HAP-1 (cell line): Measurements from ENCODE around the gene OFD1.

Source experiments
- DNase-seq, 2 experiments: peaks; one replicate each; pipeline ENCODE4 v3.0.0-alpha.2; 2016 to 2020; ENCODE audit warnings: low spot score in 2 of 2
- H3K27me3 ChIP-seq: fragments of 250-450 bp; sonication (Bioruptor Pico); 2 replicates; pipeline ENCODE4 v1.5.1; 2020; ENCODE audit warnings: low read depth, mild to moderate bottlenecking, moderate library complexity
- H3K36me3 ChIP-seq: fragments of 250-450 bp; sonication (Bioruptor Pico); replicated peaks from 2 replicates; pipeline ENCODE4 v1.5.1; 2020; ENCODE audit warnings: mild to moderate bottlenecking
- H3K4me1 ChIP-seq: fragments of 250-450 bp; sonication (Bioruptor Pico); 2 replicates; pipeline ENCODE4 v1.5.1; 2020; ENCODE audit warnings: mild to moderate bottlenecking
- H3K4me3 ChIP-seq: fragments of 250-450 bp; sonication (Bioruptor Pico); 2 replicates; pipeline ENCODE4 v1.5.1; 2020; ENCODE audit warnings: mild to moderate bottlenecking, moderate library complexity
- H3K9me3 ChIP-seq: fragments of 250-450 bp; sonication (Bioruptor Pico); 2 replicates; pipeline ENCODE4 v1.5.1; 2020; ENCODE audit warnings: mild to moderate bottlenecking, moderate library complexity
- in situ Hi-C: fragments of 300-500 bp; cut with MboI; formaldehyde crosslinking; loops from 3 replicates; pipeline ENCODE4 v1.14.3; 2020; ENCODE audit warnings: low sequenced_read_pairs, inconsistent platforms, mixed read lengths

OFD1 gene

GRCh38 chrX:13734278-13735172 is at the start of gene OFD1, which contains the start of gene TRAPPC2:
Gene OFD1, plus strand, starts transcription at chrX:13734748. Its CDS starts 324 bp downstream, at chrX:13735072.
Gene TRAPPC2, minus strand, starts transcription at chrX:13734620. Its CDS starts 14,657 bp downstream, at chrX:13719963.
- H3K4me3 ChIP-seq: peak within 1 kb of the TSS; percentile 94
- peaks cover 29% of the 10 kb centered on the region for H3K36me3 ChIP-seq
- peaks cover 10% of the 10 kb centered on the region for H3K4me1 ChIP-seq
- H3K27me3 ChIP-seq: no peaks in the 10 kb centered on the region
- H3K9me3 ChIP-seq: no peaks in the 10 kb centered on the region
- in situ Hi-C loops: no loop called here
- DNase-seq: peak; percentile 97

- Histone ChIP-seq H3K4me3 (no peak overlapping the region), H3K27me3 (no peaks in the 10 kb centered on the region), H3K9me3 (no peaks in the 10 kb centered on the region), H3K4me1 (peaks cover 3% of the 10 kb centered on the region), H3K36me3 (no peaks in the 10 kb centered on the region)
- no peak for DNase-seq
- in situ Hi-C loops: no loop called here
Observed at GRCh38 chrX:13685126-13685763, 49.3 kb upstream of the OFD1 start.

- in situ Hi-C loops: no loop called here
- no peaks in the 10 kb centered on the region for H3K36me3 ChIP-seq
- no peaks in the 10 kb centered on the region for H3K27me3 ChIP-seq
- H3K9me3 ChIP-seq: no peaks in the 10 kb centered on the region
- no peak for DNase-seq
- H3K4me3 ChIP-seq: no peak overlapping the region
- peaks cover 8% of the 10 kb centered on the region for H3K4me1 ChIP-seq
Observed at GRCh38 chrX:13687203-13687602, 47.3 kb upstream of the OFD1 start.

GRCh38 chrX:13688384-13688957 is 46.1 kb upstream of the OFD1 start:
- no peak for DNase-seq
- H3K36me3 ChIP-seq: no peaks in the 10 kb centered on the region
- in situ Hi-C loops: no loop called here

GRCh38 chrX:13688958-13689740 is 45.4 kb upstream of the OFD1 start, which contains the start of gene RAB9A:
Gene RAB9A, plus strand, starts transcription at chrX:13689128. Its CDS starts 19,619 bp downstream, at chrX:13708747.
- peak within 1 kb of the TSS; percentile 82 for H3K4me3 ChIP-seq
- H3K36me3 ChIP-seq: no peaks in the 10 kb centered on the region
- no peaks in the 10 kb centered on the region for H3K9me3 ChIP-seq
- in situ Hi-C loops: no loop called here
- peaks cover 19% of the 10 kb centered on the region for H3K4me1 ChIP-seq
- H3K27me3 ChIP-seq: no peaks in the 10 kb centered on the region
- DNase-seq: peak; percentile 86 to 96

More at GRCh38 chrX:13688384-13688957, 46.1 kb upstream of the OFD1 start:
- Histone ChIP-seq H3K4me1 (peaks cover 15% of the 10 kb centered on the region), H3K9me3 (no peaks in the 10 kb centered on the region), H3K27me3 (no peaks in the 10 kb centered on the region), H3K4me3 (peak overlapping the region; percentile 82)

- Histone ChIP-seq H3K4me3 (peak overlapping the region; percentile 82), H3K4me1 (peaks cover 19% of the 10 kb centered on the region), H3K36me3 (no peaks in the 10 kb centered on the region), H3K9me3 (no peaks in the 10 kb centered on the region), H3K27me3 (no peaks in the 10 kb centered on the region)
- in situ Hi-C loops: no loop called here
- peak in 1 of 2 experiments; percentile 72 for DNase-seq
Observed at GRCh38 chrX:13689741-13690211, 44.8 kb upstream of the OFD1 start.

GRCh38 chrX:13690836-13691235 is 43.7 kb upstream of the OFD1 start:
- Histone ChIP-seq H3K4me1 (peaks cover 19% of the 10 kb centered on the region), H3K36me3 (peaks cover 3% of the 10 kb centered on the region; the same call in 1 of the 2 replicates), H3K9me3 (no peaks in the 10 kb centered on the region), H3K4me3 (peak overlapping the region; percentile 82), H3K27me3 (no peaks in the 10 kb centered on the region)
- no peak for DNase-seq
- in situ Hi-C loops: no loop called here

- Histone ChIP-seq H3K9me3 (no peaks in the 10 kb centered on the region), H3K4me3 (no peak overlapping the region), H3K36me3 (peaks cover 3% of the 10 kb centered on the region; the same call in 1 of the 2 replicates), H3K4me1 (peaks cover 19% of the 10 kb centered on the region), H3K27me3 (no peaks in the 10 kb centered on the region)
- in situ Hi-C loops: no loop called here
- no peak for DNase-seq
Observed at GRCh38 chrX:13691841-13692371, 42.6 kb upstream of the OFD1 start.

GRCh38 chrX:13692771-13693231 is 41.7 kb upstream of the OFD1 start:
- Histone ChIP-seq H3K36me3 (peaks cover 8% of the 10 kb centered on the region; the same call in 1 of the 2 replicates), H3K4me1 (peaks cover 19% of the 10 kb centered on the region), H3K27me3 (no peaks in the 10 kb centered on the region), H3K9me3 (no peaks in the 10 kb centered on the region), H3K4me3 (no peak overlapping the region)
- in situ Hi-C loops: no loop called here
- no peak for DNase-seq

- peaks cover 19% of the 10 kb centered on the region for H3K4me1 ChIP-seq
- H3K36me3 ChIP-seq: peaks cover 10% of the 10 kb centered on the region; the same call in 1 of the 2 replicates
- in situ Hi-C loops: no loop called here
- H3K9me3 ChIP-seq: no peaks in the 10 kb centered on the region
- no peak overlapping the region for H3K4me3 ChIP-seq
- H3K27me3 ChIP-seq: no peaks in the 10 kb centered on the region
- DNase-seq: no peak
Observed at GRCh38 chrX:13693341-13693961, 41.1 kb upstream of the OFD1 start.

GRCh38 chrX:13694359-13694758 is 40.2 kb upstream of the OFD1 start:
- peaks cover 16% of the 10 kb centered on the region for H3K4me1 ChIP-seq
- H3K4me3 ChIP-seq: no peak overlapping the region
- in situ Hi-C loops: no loop called here
- H3K27me3 ChIP-seq: no peaks in the 10 kb centered on the region
- DNase-seq: no peak
- H3K36me3 ChIP-seq: peaks cover 12% of the 10 kb centered on the region; the same call in 1 of the 2 replicates
- H3K9me3 ChIP-seq: no peaks in the 10 kb centered on the region

- no peaks in the 10 kb centered on the region for H3K9me3 ChIP-seq
- H3K36me3 ChIP-seq: peaks cover 12% of the 10 kb centered on the region; the same call in 1 of the 2 replicates
- no peaks in the 10 kb centered on the region for H3K27me3 ChIP-seq
- in situ Hi-C loops: no loop called here
- no peak for DNase-seq
- peaks cover 16% of the 10 kb centered on the region for H3K4me1 ChIP-seq
- H3K4me3 ChIP-seq: no peak overlapping the region
Observed at GRCh38 chrX:13694983-13695382, 39.6 kb upstream of the OFD1 start.
